WTC11 (cell line): ENCODE measurements around the gene MEGF8.

Experiments used
- ATF1 ChIP-seq: sonication (generic); formaldehyde crosslinking; IDR thresholded peaks from 2 replicates; pipeline ENCODE4 v1.8.1; 2023; ENCODE audit warnings: mild to moderate bottlenecking, moderate library complexity, missing genetic modification reagents
- CREM ChIP-seq: sonication (generic); formaldehyde crosslinking; IDR thresholded peaks from 2 replicates; pipeline ENCODE4 v1.8.1; 2022; ENCODE audit warnings: mild to moderate bottlenecking, missing genetic modification reagents, moderate library complexity
- CTCF ChIP-seq: fragments of 200-600 bp; IDR thresholded peaks from 2 replicates; pipeline ENCODE4 v1.8.0; 2022; ENCODE audit warnings: antibody characterized with exemption
- E2F4 ChIP-seq: sonication (generic); formaldehyde crosslinking; IDR thresholded peaks from 2 replicates; pipeline ENCODE4 v1.8.1; 2022; ENCODE audit warnings: low read depth, mild to moderate bottlenecking, moderate library complexity, missing genetic modification reagents, borderline replicate concordance
- ELF4 ChIP-seq: sonication (generic); formaldehyde crosslinking; IDR thresholded peaks from 2 replicates; pipeline ENCODE4 v1.8.1; 2022; ENCODE audit warnings: low read depth, mild to moderate bottlenecking, moderate library complexity, missing genetic modification reagents
- ESRRA ChIP-seq: sonication (generic); formaldehyde crosslinking; IDR thresholded peaks from 2 replicates; pipeline ENCODE4 v1.8.1; 2022; ENCODE audit warnings: mild to moderate bottlenecking, missing genetic modification reagents, borderline replicate concordance
- NR1H2 ChIP-seq: sonication (generic); formaldehyde crosslinking; IDR thresholded peaks from 2 replicates; pipeline ENCODE4 v1.9.0; 2021; ENCODE audit warnings: mild to moderate bottlenecking, moderate library complexity, missing genetic modification reagents
- SMAD4 ChIP-seq: sonication (generic); formaldehyde crosslinking; IDR thresholded peaks from 2 replicates; pipeline ENCODE4 v1.8.0; 2022; ENCODE audit warnings: mild to moderate bottlenecking, missing genetic modification reagents
- TP53 ChIP-seq: sonication (generic); formaldehyde crosslinking; IDR thresholded peaks from 2 replicates; pipeline ENCODE4 v1.8.1; 2023; ENCODE audit warnings: mild to moderate bottlenecking, missing genetic modification reagents
- ZNF138 ChIP-seq: sonication (generic); formaldehyde crosslinking; conservative IDR thresholded peaks from 2 replicates; pipeline ENCODE4 v1.8.1; 2022; ENCODE audit warnings: mild to moderate bottlenecking, moderate library complexity, missing genetic modification reagents

GRCh38 chr19:42335374-42335936 lies 10.0 kb downstream of the MEGF8 start:
- TF ChIP-seq CTCF = no peak
- TF ChIP-seq SMAD4 (CRISPR knock-in tag) = no peak
- no peak for TF ChIP-seq E2F4 (CRISPR knock-in tag)
- TF ChIP-seq TP53 (CRISPR knock-in tag) = no peak
- no peak for TF ChIP-seq CREM (CRISPR knock-in tag)
- TF ChIP-seq NR1H2 (CRISPR knock-in tag) = no peak
- TF ChIP-seq ELF4 (CRISPR knock-in tag) = no peak
- no peak for TF ChIP-seq ZNF138 (CRISPR knock-in tag)
- TF ChIP-seq ESRRA (CRISPR knock-in tag) = no peak
- TF ChIP-seq ATF1 (CRISPR knock-in tag) = no peak
